UCSD-AML1 (cell line): Measurements from ENCODE around the gene RPP40.
"Not testable (repeated sequence)": the region's sequence is repeated elsewhere in the genome, so short reads cannot be mapped to it uniquely, and the experiment has no call there.

Source experiments
- DNase-seq: peaks from one replicate; lab custom pipeline; 2025; ENCODE audit not compliant: unreplicated experiment; lab: John Stamatoyannopoulos, UW

Gene RPP40

GRCh38 chr6:5020142-5020541 lies 16.3 kb upstream of the RPP40 start:
- DNase-seq, result no peak

GRCh38 chr6:5014072-5014561 lies 10.3 kb upstream of the RPP40 start:
- no peak for DNase-seq

DNA sequence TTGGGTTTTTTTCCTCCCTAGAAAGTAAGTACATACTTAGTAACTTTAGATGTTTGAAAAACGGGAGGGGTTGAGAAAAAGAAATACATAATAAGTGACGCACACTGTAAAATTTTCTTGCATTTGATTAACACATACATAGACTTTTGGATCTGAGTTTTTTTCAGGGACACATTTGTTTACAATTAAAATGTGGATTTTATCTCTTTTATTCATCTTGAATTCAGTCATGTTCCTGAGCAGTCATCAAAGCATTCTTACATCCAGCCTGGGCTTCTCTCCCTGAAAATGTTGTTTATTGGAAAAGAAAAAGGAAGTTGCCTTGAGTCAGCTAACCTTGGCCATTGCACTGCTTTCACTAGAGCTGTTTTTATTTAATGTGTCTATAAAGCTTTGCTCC lies 8.7 kb upstream of the RPP40 start:
- no peak for DNase-seq

DNA sequence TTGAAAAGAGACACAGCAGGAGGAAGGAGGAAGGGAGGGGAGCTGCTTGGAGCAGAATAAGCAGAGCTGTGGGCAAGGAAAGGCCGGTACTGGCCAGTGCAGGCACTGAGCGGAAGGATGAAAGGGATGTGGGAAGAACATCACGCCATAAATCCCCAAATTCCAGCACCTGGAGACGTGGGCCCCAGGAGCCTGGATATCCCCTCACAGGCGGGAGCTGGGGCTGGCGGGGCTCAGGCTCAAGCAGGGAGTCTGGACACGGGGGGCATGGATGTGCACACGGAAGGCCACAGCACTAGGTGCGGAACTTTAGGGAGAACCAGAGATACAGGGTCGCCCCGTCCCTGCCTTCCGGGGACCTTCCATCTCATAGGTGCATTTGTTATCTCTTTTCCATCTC lies 7.5 kb upstream of the RPP40 start:
- no peak for DNase-seq

- no peak for DNase-seq
These were observed 3.7 kb upstream of the RPP40 start for GRCh38 chr6:5007531-5007930.

- DNase-seq, result no peak
These were observed 2.4 kb upstream of the RPP40 start for GRCh38 chr6:5006222-5006621.

DNA sequence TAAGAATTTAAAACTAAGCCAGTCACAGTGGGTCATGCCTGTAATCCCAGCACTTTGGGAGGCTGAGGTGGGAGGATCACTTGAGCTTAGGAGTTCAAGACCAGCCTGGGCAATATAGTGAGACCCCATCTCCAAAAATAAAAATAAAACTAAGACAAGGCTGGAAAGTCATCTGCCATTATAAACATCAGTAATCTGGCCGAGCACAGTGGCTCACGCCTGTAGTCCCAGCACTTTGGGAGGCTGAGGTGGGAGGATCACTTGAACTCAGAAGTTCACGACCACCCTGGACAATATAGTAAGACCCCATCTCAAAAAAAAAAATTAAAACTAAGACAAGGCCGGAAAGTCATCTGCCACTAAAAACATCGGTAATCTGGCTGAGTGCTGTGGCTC lies 1.2 kb upstream of the RPP40 start:
- DNase-seq, result not testable (repeated sequence)

DNA sequence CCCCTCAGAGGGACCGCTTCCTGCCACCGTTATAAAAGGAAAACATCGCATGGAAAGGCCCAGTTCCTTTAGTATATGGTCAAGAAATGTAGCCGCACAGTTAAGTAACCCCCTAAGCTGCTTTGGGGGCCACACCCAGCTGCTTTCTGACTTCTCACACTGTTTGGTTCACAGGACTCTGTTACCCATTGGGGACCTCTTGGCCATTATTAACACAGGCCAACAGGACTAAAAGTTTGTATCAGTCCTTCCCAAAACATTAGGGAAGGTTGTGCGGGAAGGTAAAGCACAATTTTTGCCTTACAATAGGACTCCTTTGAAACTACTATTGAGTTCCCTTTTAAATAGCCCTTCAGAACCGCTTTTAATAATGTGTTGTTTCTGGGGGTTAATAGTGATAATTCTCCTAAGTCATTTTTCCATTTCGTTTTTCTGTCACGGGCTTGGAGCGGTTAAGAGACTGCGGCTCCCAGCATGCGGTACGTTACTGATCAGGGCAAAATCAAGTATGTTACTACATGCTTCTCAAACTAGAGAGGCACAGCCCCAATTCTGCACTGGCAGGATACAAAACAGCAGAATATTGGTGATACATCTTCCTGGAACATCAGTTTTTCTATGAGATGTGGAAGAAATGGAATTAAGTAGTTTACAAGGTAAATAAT lies 668 bp upstream of the RPP40 start:
- DNase-seq, result no peak

DNA sequence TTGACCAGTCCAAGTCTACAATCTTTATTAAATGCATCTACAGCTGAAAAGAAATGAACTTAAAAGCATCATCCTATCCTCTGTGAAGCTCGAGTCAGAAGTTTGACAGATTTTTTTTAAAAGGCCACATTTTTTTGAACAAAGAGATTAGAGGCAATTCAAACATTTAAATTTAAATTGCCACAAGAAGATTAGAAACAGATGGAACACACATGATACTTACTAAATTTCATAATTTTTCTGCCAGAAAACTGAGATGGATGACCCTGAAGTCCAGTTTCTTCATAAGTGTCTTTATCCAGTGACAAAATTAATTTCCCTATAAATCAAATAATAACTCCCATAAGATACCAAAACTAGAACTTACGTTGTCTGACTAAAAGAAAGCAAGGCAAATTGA lies 4.3 kb downstream of the RPP40 start:
- no peak for DNase-seq

- no peak for DNase-seq
These were observed 6.0 kb downstream of the RPP40 start for GRCh38 chr6:4997862-4998261.

- DNase-seq, result no peak
These were observed 9.1 kb downstream of the RPP40 start for GRCh38 chr6:4994741-4995140.

DNA sequence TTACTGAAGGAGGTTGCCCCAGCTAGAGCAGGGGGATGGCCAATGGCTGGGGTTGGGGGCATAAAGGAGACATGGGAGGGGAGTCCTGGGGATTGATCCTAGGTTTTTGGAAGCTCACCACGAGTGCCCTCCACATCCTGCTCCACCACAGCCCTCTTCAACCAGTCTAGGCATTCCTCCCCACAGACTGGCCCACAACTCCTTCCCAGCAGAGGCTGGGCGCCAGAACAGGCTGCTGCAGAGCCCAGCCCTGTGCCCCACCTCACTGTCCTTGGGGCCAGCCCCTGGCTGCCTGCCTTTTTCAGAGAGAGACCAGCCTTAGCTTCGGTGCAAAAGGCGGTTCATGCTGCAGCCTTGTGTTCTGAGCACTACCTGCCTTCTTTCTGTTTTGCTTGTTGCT lies 16.4 kb downstream of the RPP40 start:
- DNase-seq, result no peak

DNA sequence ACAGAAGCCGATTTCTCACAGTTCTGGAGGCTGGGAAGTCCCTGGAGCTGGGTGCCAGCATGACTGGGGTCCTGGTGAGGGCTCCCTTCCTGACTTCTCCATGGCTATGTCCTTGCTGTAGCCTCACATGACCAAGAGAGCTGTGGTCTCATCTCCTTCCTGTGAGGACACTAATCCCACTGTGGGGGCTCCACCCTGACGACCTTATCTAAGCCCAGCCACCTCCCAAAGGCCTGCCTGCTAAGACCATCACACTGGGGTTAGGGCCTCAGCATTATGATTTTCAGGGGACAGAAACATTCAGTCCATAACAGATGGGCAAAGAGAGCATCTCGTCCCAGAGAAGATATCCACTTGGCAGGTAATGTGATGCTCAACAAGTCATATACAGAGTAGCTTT lies 16.8 kb downstream of the RPP40 start:
- no peak for DNase-seq

GRCh38 chr6:4983322-4983721 lies 20.5 kb downstream of the RPP40 start:
- no peak for DNase-seq

- no peak for DNase-seq
These were observed 22.1 kb downstream of the RPP40 start for GRCh38 chr6:4981761-4982160.

GRCh38 chr6:4979426-4979825 lies 24.4 kb downstream of the RPP40 start:
- no peak for DNase-seq

- DNase-seq, result no peak
These were observed 26.4 kb downstream of the RPP40 start for GRCh38 chr6:4977468-4977867.

- DNase-seq, result no peak
These were observed 28.3 kb downstream of the RPP40 start for GRCh38 chr6:4975506-4975905.

DNA sequence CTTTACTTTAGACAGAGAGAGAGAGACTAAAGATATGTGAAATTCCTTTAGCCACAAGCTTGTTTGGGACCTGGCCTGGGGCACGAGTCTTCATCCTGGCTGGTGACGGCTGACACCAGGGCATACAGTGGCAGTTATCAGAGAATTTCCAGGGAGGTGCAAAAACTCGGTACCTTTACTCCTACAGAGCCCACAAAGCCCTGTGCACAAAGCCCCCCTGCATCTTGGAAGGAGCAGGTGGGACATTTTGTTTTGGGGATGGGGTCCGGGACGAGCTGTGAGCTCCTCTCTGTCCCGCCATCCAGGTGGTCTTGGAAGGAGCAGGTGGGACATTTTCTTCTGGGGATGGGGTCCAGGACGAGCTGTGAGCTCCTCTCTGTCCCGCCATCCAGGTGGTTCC lies 28.9 kb downstream of the RPP40 start:
- DNase-seq, result no peak

- no peak for DNase-seq
These were observed 29.7 kb downstream of the RPP40 start for GRCh38 chr6:4973982-4974745.

DNA sequence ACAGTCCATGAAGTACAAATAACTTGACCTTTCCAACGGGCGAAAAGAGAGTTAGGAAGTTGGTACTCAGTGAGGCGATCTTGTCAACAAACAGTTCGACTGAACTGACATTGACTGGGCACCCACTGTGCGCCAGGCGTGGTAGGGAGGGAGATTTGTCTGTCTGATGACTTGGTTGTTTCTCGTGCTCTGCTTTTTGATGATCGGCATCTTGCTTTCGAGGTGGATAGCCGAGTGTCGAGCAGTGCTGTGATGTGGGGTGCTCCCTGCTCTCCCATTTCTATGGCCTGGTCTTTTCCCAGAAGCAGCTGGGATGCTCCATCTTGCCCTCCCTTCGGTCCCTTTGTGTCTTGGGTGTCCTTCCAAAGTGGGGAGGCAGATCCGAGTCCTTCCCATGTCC lies 30.4 kb downstream of the RPP40 start:
- DNase-seq, result no peak

DNA sequence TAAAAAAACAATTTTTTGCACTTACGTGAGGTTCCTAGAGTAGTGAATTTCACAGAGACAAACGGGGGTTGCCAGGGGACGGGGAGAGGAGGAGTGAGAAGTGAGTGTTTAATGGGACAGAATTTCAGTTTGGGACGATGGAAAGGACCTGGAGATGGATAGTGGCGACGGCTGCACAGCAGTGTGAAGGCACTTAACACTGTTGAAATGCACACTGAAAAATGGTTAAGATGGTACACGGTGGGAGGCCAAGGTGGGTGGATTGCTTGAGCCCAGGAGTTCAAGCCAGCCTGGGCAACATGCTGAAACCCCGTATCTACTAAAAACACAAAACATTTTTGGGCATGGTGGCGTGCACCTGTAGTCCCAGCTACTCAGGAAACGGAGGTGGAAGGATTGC lies 31.4 kb downstream of the RPP40 start:
- no peak for DNase-seq

DNA sequence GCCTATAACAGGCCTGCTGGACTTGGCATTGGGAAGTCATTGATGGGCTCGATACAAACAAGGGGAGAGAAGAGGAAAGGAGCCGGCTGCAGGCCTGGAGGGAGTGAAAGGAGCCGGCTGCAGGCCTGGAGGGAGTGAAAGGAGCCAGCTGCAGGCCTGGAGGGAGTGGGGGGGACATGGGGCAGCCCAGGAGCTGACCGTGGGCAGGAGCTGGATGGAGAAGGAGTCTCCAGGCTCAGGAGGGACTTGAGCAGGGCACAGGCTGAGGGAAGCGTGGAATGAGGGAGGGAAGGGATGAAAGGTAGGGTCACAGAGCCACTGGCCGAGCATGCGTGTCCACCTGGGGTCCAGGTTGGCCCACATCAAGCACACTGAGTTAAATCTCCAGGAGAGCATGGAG lies 32.0 kb downstream of the RPP40 start:
- no peak for DNase-seq
